ENCODE results near the gene ZNRF3.

ZNRF3 gene

DNA sequence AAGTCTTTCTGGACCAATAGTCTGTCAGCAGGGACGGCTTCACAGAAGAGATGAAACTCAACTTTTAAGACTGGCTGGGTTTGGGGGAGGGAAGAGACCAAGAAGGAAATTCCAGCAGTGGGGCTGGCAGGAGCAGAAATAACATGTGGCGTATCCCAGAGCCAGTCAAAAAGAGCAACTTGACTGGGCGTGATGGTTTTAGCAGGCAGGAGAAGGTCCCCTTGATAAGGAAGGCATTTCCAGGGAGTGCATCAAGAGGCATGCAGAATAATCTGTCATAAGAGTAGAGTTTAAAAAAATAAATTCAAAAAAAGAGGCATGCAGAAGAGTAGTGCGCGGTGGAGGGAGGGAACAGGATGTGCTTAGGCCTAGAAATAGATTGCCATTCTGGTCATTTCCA is 125.8 kb downstream of the ZNRF3 start:
- no peak for DNase-seq (ENCODE audit: low read depth in 2 of 2)

GRCh38 chr22:29011240-29012100 is 128.1 kb downstream of the ZNRF3 start:
- no peak for DNase-seq (ENCODE audit: low read depth in 2 of 2)

- no peak for DNase-seq (ENCODE audit: low read depth in 2 of 2)
These were observed 128.7 kb downstream of the ZNRF3 start for GRCh38 chr22:29012101-29012433.

- no peak for DNase-seq (ENCODE audit: low read depth in 2 of 2)
These were observed 129.6 kb downstream of the ZNRF3 start for GRCh38 chr22:29012952-29013351.

DNA sequence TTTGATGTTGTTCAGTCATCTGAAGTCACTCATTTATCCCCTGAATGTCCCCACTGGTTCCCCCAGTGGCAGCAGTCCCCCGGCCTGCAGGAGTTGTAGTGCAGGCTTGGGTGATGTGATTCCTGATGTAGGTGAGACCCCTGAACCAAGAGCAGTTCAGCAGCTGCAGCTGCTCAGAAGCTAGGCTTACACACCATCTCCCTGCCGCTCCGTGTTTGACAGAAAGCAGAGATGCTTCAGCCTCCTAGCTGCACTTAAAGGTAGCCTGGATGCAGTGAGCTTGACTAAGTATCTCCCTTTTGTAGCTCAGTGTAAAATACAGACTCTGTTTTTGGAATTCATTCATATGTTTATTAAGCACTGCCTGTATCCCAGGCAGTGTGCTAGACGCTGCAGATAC is 130.9 kb downstream of the ZNRF3 start:
- no peak for DNase-seq (ENCODE audit: low read depth in 2 of 2)

DNA sequence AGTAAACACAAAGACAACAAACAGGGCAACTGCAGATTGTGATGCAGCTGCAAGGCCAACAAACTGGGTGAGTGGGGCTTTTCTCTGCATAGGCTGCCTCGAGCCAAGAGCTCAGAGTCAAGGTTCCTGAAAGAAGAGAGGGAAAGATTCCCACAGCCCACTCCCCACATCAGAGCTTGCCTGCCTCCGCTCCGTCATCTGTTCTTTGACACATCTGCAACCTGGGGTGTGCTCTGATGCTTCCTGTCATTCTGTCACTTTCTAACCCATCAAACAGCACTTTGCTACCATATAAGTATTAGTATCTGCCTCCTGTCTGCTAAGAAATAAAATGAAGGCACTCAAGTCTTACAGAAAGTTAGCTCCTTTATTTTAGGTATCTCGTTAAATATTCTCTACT is 131.4 kb downstream of the ZNRF3 start:
- no peak for DNase-seq (ENCODE audit: low read depth in 2 of 2)

GRCh38 chr22:29016067-29016938 is 132.9 kb downstream of the ZNRF3 start:
- no peak for DNase-seq (ENCODE audit: low read depth in 2 of 2)

DNA sequence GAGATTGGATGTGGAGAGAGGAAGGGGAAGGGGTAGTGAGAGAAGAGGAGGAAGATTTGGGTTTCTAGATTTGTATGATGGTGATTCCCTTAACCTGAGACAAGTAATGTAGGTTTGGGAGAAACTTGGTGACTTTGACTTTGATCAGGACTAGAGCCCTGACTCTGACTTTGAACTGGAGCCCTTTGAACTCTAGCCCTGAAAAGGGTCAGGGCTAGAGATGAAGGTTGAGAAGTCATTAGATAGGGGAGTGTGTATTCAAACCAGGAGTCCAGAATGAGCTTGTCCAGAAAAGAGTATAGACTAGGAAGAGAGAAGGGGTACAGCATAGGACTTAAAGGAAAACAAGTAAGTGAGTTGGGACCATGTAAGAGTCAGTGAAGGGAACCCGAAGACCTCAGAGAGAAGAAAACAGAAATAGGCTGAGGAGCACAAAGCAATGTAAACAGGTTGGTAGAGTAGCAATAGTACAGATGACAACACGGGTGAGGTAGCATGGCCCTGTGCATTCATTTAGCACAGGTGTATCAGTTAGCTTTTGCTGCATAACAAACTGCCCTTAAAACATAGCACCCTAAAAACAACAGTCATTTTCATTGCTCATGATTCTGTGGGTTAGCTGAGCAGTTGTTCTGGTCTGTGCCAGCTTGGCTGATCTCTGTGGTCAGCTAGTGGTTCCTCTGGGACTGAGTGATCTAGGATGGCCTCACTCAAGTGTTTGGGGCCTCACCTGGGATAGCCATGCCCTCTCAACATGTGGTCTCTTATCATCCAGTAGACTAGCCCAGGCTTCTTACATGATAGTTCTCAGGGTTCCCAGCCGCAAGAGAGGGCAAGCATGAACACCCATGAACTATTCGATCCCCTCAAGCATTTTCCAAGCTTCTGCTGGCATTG is 135.2 kb downstream of the ZNRF3 start:
- no peak for DNase-seq (ENCODE audit: low read depth in 2 of 2)

DNA sequence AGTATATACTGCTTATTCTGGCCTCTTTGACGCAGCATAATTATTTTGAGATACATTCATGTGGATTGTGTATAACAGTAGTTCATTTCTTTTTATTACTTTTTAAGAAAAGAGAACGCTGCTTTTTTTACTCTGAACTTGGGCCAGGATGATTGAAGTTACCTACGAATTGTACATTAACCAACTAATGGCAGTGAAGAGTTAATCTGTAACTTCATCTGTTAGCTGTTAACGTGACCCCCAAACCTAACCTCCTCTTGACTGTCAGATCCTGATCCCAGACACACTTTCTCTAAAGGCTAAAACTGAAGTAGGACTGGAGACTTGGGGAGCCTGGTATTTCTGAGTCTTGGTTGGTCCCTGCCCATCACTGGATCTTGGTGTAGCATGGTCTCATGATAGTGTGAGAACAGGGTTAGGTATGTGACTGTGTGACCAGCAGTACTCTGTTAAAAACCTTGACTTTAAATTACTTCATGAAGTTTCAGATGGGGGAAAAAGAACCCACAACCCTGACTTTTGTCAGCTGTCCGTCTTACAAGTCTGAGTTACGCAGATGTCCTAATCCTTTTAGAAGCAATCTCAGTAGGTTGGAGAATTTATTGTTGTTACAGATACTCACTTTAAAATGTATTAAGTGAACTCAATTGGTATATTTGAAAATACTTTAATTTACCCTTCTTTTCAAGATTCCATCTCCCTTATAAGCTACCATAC is 138.9 kb downstream of the ZNRF3 start:
- no peak for DNase-seq (ENCODE audit: low read depth in 2 of 2)

GRCh38 chr22:29023172-29023796 is 139.9 kb downstream of the ZNRF3 start:
- no peak for DNase-seq (ENCODE audit: low read depth in 2 of 2)

GRCh38 chr22:29026579-29026978 is 143.2 kb downstream of the ZNRF3 start:
- DNase-seq (ENCODE audit: low read depth in 2 of 2): no peak

DNA sequence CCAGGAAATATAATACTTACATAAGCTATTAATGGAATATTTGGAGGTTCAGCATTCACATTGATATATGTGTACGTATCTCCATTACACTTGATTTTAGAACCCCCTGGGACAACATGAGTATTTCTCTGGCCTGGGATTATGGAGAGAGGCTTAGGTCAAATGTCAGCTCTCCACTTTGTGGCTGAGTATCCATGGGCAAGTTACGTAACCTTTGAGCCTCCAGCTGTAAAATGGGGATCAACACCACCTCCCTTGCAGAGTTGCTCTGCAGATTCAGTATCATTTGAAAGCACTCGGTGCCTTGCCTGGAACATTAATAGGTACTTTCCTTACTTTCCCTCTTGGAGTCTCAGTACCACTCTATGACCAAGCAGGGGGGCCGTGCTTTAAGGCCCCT is 145.1 kb downstream of the ZNRF3 start:
- DNase-seq (ENCODE audit: low read depth in 2 of 2): no peak

- no peak for DNase-seq (ENCODE audit: low read depth in 2 of 2)
These were observed 146.0 kb downstream of the ZNRF3 start for GRCh38 chr22:29029202-29030000.

DNA sequence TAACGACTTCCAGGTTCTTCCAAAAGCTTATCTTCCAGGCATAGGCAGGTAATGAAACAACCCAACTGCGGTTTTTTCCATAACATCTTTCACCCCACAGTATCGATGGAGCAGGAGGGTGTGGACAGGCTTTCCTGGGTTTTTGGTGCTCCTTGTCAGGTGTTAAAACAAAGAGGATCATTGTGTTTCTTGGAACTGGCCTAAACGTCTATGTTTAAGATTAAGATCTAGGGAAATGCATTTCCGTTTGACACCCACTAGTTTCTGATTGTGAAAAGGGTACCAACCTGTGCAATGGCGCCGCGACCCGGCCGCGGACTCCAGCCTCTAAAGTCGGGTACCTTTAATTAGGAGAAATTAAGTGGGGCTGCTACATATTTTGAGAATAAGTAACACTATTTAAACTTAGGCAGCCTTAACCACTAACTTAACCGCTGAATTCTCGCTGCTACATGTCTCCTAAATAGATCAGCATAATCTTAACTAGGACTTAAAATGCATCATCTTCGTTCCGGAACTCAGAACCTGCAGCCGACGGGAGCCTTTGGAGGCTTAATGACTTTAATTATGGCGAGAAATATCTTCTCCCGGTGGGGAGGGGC is 146.7 kb downstream of the ZNRF3 start:
- peak in 1 of 2 experiments; percentile 14 for DNase-seq (ENCODE audit: low read depth in 2 of 2)

DNA sequence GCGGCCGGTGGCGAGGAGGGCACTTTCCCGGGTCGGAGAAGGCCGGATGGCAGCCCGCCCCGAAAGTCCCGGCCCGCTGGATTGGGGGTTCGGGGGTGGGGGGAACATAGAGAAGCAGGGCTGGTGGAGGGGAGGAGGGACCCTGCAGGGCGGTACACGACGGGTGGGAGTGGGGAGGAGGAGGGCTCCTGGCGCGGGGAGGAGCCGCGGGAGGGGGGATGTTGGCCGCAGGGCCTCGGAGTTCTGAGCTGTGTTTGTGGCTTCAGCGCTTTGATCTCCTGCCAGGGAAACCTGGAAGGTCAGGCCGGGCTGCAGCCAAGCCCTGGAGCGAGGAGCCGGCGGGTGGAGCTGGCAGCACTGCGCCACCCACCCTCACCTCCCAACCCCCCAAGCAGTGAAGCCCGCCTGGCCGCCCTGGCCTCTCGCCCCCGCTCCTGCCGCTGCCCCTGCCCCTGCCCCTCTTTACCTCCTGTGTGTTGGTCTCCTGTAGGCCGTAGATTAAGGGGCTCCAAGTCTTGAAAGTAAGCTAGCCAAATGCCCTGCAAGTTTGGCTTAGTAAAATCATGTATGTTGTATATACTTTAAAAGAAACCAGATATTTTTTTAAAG is 147.3 kb downstream of the ZNRF3 start:
- peak; percentile 17 to 26 for DNase-seq (ENCODE audit: low read depth in 2 of 2)

DNA sequence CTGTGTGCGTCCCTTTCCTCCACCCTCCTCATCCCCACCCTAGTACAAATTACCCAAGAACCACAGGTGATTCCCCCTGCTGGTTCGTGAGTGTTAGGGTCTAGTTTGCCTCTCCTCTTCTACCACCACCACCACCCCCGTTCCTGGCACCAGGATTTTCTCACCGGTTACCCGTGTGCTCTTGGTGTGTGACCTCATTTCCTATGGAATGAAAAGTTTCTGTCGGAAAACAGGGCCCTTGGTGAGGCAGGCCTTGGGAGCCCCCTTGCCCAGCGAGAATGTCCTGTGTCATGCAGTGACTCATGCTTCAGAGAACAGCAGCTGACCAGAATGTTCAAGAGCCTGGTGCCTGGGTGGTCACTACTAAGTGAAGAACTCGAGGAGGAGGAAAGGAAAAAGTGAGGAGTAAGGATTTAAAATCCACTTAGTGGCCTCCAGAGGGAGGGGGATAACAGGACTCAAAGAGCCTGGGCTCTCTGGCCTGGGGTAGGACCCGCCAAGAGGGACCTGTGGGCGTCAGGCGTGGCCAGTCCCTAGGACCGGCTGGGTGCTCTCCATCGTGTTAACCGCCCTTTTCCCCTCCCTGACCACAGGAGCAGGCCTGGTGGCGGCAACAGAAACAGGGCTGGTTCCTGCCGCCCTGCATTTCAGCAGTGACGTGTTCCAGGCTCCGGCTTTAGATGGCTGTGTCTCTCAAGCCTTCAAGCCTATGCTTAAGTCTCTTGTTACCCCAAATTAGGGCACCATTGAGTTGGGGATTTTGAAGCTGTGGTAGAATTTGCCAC is 148.0 kb downstream of the ZNRF3 start:
- DNase-seq (ENCODE audit: low read depth in 2 of 2): peak; percentile 64

DNA sequence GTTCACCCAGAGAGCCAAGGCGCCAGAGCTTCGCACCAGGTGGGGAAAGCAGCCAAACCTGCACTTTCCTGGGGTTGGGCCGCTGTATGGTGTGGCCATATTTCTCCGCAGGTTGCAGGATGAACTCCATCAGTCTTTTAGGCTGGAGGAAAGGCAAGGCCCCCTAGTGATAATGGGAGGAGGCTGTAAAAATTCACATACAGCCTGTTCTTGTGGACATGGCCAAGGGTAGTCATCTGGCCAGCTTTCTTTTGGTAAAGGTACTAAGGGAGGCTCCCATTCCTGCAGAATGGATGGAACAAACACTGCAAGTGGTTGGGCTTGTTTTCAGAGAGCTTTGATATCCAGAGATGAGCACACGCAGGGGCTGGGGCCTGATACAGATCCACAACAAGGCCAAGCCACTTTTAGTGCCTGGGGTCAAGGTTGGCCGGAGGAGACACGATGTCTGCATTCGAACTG is 148.7 kb downstream of the ZNRF3 start:
- DNase-seq (ENCODE audit: low read depth in 2 of 2): no peak

DNA sequence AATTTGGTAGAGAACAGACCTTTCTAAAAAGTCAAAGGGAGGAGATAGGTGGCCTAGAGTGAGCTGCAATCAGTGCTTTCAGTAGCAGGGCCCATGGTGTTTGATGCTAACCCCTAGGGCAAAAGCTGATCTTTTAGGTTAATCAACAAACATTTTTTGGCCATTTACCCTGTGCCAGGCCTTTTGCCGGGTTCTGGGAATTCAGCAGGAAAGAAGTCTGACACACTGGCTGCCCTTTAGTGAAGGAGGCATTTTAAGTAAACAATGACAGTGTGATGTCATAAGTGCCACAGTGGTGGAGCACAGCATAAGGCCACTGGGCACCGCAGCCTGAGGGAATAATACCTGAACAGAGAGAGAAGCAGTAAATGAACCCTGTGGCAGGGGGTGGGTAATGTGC is 149.2 kb downstream of the ZNRF3 start:
- DNase-seq (ENCODE audit: low read depth in 2 of 2): no peak

All from fibroblast of skin of left quadriceps (primary cell).